Measurements from ENCODE around the gene TRIP10.
"Not testable (repeated sequence)": the region's sequence is repeated elsewhere in the genome, so short reads cannot be mapped to it uniquely, and the experiment has no call there.

GRCh38 chr19:6776045-6776444 is 36.6 kb downstream of the TRIP10 start:
- TF ChIP-seq CTCF (conservative IDR thresholded peaks at IDR 0.05 in 1 of 2, IDR thresholded peaks at IDR 0.05 in 1 of 2; ENCODE audit: low read depth in 1 of 2, low read length in 2 of 2); EZH2 (IDR thresholded peaks at IDR 0.05; ENCODE audit: low read length, missing control alignments): not testable (repeated sequence)

Measured in fibroblast of lung (primary cell).